ENCODE results near the gene B3GALT6.

Gene B3GALT6

GRCh38 chr1:1200876-1201810 lies 30.9 kb upstream of the B3GALT6 start:
- DNase-seq (ENCODE audit: low spot score): no peak

DNA sequence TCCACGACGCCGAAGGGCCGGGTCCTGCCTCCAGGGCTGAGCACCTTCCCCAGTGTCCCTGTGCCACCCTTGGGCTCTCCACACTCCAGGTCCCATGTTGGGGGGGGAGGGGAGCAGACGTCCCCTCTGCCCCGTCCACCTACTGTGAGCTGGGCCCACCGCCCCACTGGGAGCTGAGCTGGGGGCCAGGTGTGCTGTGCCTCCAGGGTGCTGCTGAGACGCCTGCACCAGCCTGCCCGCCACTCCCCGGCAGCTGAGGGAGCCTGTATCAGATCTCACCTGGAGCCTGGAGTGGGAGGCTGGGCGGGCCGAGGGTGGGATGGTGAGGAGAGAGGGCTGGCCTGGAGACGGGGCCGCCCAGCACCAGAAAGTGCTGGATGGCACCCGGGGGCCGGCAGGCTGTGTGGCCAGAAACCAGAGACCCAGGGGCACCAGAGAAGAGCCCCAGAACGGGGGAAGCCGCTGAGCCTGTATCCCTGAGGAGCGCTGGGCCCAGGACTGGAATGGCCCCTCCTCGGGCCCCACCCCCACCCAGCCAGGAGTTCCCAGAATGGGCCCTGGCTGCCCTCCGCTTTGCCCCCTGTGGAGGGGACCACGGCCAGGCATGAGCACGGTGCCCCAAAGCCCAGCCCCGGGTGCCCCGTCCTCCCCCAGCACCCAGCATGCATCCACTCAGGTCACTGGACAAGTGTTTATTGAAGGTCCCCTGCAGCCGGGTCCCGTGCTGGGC lies 29.0 kb upstream of the B3GALT6 start:
- no peak for DNase-seq (ENCODE audit: low spot score)

GRCh38 chr1:1203561-1204424 lies 28.2 kb upstream of the B3GALT6 start:
- no peak for DNase-seq (ENCODE audit: low spot score)

DNA sequence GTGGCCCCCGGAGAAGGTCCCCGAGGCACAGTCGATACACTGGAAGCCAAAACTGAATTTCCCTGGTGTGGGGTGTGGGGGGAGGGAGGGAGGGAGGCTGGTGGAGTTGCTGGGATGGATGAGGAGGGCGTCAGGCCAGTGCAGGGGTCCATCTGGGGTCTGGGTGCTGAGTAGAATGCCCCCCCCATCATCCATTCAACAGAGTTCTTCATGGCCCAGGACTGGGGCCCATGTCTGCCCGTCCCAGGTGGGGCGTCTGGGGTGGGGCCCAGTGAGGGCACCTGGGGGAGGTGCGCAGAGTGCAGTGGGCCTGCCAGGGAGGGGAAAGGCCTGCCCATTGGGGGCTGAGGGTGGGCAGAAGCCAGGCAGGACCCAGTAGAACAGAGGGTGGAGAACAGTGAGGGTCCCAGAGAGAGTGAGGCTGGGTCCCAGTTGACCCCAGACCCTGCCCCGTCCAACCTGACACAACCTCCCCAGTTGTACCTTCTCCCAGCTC lies 27.6 kb upstream of the B3GALT6 start:
- DNase-seq (ENCODE audit: low spot score): no peak

- DNase-seq (ENCODE audit: low spot score): no peak
Observed at GRCh38 chr1:1204998-1205768, 26.9 kb upstream of the B3GALT6 start.

DNA sequence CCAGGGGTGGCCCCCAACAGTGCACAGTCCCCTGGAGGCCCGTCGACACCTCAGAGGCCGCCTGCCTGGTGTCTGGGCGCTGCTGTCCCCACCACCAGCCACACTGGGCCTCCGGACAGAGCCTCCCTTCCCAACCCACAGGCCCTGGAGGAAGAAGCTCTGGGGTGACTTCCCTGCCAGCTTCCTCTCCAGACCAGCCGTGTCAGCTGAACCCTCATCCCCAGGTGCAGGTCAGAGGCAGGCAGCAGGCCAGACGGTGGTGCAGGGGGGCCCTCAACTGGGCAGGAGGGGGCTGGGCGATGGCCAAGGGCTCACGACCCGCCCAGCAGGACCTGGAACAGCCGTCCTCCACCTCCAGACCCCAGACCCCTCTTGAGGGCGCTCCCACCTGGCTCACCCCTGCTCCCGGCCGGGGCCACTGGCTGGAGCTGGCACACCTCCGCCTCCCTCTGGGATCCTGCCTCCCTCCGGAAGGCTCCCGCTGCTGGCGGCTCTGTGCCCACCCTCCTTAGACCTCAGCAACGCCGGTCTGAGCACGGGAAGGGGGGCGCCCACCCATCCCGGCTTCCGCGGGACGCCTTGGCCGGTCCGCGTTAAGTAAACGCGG lies 26.2 kb upstream of the B3GALT6 start:
- no peak for DNase-seq (ENCODE audit: low spot score)

DNA sequence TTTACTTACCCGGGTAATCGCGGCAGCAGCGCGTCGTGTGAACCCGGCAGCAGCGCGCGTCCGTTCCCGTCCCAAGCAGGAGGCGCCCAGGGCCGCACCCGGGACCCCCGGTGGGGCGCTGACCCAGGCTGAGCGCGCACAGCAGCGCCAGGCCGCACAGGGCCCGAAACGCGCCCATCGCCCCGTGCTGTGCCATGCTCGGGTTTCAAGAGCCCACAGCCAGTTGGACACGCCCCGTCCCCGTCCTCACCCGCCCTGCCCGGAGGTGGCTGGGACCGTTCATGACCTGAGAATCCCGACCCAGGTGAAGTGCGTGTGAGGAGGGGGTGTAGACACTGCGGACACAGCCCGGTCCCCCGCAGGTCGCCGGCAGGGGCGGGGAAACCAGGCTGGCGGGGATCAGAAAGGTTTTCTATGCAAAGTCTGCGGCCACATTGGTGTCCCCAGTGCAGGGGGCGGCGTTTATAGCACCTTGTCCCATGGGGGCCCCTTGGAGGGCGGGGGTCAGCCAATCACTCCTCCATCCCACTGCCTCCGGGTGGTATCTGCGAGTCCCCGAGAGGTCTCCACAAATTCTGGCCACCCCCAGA lies 25.6 kb upstream of the B3GALT6 start, which contains the start of gene TNFRSF18:
TSS of gene TNFRSF18 (minus strand) at position 217 of the 590 bp plus-strand sequence. CDS start at position 196, 21 bp downstream.
- DNase-seq (ENCODE audit: low spot score): no peak

DNA sequence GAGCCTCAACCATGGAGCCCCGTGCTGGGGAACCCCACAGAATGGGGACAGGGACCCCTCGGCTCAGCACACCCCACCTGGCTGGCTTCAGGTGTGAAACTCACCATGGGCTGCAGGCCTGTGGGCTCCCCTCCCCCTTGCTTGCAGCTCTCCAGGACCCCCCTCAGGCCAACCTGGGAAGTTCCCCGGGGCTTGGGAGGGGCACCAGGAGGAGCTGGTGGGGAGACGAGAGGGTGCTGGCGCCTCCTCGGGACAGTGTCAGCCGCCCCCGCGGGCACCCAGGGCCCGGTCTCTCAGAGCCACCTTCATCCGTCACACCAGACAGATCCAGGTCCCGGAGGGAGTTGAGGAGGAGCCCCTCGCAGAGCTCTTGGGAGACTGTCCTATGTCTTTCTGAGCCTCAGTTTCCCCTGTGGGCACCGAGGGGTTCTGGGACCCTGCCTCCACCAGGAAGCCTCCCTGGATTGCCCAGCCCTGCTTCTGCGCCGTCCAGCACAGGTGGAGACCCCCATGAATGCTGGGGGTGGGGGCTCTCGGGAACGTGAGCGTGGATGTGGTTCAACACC lies 25.0 kb upstream of the B3GALT6 start:
- DNase-seq (ENCODE audit: low spot score): no peak

DNA sequence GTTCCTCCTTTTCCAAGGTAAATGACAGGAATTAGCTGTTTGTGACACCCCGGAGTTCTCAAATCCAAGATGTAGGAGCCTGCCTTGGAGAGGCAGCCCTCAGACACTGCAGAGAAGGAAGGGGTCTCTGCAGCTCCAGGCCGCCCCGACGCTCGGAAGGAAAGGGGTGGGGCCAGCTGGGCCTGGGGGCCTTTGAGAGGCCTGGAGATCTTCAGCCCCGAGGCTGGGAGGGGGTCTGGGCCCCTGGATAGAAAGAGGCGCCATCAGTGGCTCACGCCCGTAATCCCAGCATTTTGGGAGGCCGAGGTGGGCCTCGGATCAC lies 24.5 kb upstream of the B3GALT6 start:
- DNase-seq (ENCODE audit: low spot score): no peak

DNA sequence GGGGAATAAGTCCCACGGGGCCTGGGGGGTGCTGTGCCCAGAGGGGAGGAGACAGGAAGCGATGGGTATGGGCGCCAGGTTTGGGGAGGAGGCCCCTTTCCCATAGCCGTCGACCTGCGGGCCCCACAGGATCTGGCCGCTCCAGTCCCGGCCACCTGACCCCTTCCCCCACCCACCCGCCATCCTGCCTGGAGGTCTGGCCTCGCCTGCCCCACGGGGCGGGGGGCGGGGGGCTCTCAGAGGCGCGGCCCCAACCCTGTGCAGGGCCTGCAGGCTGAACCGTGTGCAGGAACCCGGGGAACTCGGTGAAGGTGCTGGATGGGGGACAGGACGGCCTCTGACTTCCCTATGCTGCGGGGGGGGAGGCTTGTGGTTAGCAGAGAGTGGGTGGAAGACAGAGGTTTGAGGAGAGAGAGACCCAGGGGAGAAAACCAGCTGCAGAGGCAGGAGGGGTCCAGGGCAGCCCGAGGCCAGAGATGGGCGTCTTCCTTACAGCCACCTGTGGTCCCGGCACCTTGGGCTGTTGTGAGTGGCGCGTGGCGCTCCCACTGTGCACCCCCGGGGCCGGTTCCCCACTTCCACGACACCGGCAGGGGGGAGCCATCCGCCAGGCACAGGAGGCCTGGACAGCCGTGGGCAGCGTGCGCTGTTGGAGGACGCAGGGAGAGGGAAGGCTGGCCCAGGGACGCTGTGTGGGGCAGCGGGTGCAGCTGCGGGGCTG lies 23.2 kb upstream of the B3GALT6 start:
- DNase-seq (ENCODE audit: low spot score): no peak

DNA sequence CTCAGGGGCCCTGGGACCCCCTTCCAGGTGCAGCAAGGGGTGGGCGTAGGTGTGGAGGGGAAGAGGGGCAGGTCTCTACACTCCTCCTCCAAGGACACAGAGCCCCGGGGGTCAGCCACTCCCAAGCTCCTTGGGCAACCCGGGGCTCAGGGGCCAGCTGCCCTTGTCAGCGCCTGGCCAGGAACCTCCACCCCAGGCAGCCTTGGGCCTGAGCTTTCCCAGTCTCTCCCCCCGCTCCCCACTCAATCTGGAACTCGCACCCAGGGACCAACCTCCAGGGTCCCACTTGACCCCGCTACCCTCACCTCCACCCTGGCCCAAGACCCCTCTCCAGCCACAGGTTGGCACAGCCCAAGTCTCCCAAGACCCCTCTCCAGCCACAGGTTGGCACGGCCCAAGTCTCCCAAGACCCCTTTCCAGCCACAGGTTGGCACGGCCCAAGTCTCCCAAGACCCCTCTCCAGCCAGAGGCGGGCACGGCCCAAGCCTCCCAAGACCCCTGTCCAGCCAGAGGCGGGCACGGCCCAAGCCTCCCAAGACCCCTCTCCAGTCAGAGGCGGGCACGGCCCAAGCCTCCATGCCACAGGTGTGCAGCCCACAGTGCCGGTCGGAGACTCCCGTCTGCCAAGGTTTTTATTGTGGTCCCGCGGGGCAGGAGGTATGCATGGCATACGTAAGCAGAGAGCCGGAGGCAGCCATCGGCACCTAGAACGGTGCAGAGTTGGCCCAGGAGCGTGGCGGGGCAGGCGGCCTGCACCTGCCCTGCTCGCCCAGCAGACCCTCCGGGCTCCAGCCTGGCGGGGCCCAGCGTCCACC lies 21.1 kb upstream of the B3GALT6 start:
- no peak for DNase-seq (ENCODE audit: low spot score)

- no peak for DNase-seq (ENCODE audit: low spot score)
Observed at GRCh38 chr1:1211541-1212441, 20.2 kb upstream of the B3GALT6 start.

DNA sequence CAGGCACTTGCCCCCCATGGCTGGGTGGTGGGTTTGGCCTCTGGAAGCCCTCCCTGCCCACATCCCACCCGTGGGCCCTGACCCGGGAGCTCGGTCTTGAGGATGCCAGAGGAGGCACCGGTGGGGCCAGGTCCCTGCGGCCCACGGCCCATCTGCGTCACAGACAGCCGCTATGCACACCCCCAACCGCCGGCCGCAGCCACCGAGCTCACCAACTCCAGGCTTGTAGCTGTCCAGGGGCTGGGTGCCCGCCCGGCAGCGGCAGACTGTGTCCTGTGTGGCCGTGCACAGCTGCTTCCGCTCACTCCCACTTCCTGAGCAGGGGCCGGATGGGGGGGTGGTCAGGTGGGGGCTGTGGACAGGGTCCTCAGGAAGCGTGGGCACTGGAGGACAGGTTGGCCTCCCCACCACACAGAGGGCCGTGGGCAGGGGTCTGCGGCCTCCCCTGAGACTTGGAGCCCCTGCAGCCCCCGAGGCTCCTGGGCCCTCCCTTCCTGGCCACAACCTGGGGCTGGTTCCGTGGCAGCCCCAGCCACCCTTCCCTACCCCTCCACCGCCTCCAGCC lies 19.2 kb upstream of the B3GALT6 start:
- no peak for DNase-seq (ENCODE audit: low spot score)

- DNase-seq (ENCODE audit: low spot score): no peak
Observed at GRCh38 chr1:1213345-1214265, 18.4 kb upstream of the B3GALT6 start, which contains the start of gene TNFRSF4. Gene TNFRSF4, minus strand, starts transcription at chr1:1214153. Its CDS starts 26 bp downstream, at chr1:1214127.

- DNase-seq (ENCODE audit: low spot score): no peak
Observed at GRCh38 chr1:1215080-1215676, 16.9 kb upstream of the B3GALT6 start.
